Stimulated activated CD4-positive, alpha-beta T cell treated with anti-CD3 and anti-CD28 coated beads, Interleukin-4, amount 100 ng/mL, for 1 hour (primary cell): ENCODE results near the gene LDHA.
"Not testable (repeated sequence)": the region's sequence is repeated elsewhere in the genome, so short reads cannot be mapped to it uniquely, and the experiment has no call there.

Experiments
- DNase-seq: peaks from one replicate; pipeline ENCODE4 v3.0.0-alpha.2; 2020

The LDHA gene

GRCh38 chr11:18394928-18395734 lies 768 bp downstream of the LDHA start:
- DNase-seq = peak; percentile 26

GRCh38 chr11:18395735-18396504 lies 1.6 kb downstream of the LDHA start:
- peak; percentile 91 for DNase-seq

GRCh38 chr11:18397921-18398320 lies 3.6 kb downstream of the LDHA start:
- DNase-seq = no peak

- DNase-seq = not testable (repeated sequence)
Observed at GRCh38 chr11:18401077-18401476, 6.7 kb downstream of the LDHA start.

- no peak for DNase-seq
Observed at GRCh38 chr11:18404062-18404461, 9.7 kb downstream of the LDHA start.

- not testable (repeated sequence) for DNase-seq
Observed at GRCh38 chr11:18407400-18407799, 13.0 kb downstream of the LDHA start.

GRCh38 chr11:18408558-18409291 lies 14.4 kb downstream of the LDHA start:
- DNase-seq = no peak

DNA sequence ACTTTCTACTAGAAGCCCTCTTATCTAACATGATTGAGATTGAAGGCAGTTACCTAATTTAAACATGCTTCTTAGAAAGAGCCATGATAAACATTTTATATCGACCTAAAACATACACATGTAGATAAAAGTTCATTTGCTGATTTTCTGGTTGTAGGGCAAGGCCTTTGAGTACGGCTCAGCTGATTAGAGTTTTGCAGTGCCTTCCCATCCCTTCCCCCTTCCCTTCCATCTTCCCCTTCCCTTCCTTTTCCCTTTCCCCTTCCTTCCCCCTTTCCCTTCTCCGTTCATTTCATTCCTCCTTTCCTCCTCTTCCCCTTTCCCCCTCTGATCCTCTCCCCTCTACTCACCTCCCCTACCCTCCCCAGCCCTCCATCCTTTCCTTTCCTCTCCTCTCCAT lies 22.1 kb downstream of the LDHA start:
- no peak for DNase-seq

DNA sequence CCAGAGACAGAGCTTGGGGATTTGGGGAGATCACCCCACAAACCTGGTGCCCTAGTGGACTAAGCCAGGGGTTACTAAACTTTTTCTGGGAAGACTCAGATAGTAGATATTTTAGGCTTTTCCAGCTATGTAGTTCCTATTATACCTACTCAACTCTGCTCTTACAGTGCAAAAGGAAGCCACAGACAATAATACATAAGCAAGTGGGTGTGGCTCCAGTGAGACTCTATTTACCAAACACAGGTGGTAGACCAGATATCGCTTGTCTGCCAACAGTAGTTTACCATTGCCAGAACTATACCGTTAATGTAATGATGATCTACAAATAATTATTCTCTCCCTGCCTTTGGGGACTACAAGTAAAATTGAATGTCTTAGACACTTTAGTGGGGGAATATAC lies 24.7 kb downstream of the LDHA start:
- DNase-seq = no peak

- no peak for DNase-seq
Observed at GRCh38 chr11:18420067-18420466, 25.7 kb downstream of the LDHA start.

GRCh38 chr11:18427240-18427639 lies 32.9 kb downstream of the LDHA start:
- DNase-seq = no peak

GRCh38 chr11:18429332-18429731 lies 35.0 kb downstream of the LDHA start:
- DNase-seq = no peak

DNA sequence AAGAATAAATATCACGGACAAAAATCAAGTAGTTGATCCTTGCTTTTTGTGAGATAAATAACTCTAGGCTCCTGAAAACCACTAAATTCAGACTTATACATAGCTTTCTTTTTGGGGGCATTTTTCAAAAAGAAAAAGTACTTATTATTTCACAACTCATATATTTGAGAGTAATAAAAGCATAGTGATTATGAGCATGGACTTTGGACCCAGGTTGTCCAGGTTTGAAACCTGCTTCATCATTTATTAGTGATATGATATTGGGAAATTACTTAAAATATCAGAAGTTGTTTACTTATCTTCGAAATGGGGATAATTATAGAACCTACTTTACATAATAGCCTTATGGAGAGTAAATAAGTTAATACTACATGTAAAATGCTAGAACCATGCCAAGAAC lies 44.3 kb downstream of the LDHA start:
- no peak for DNase-seq

DNA sequence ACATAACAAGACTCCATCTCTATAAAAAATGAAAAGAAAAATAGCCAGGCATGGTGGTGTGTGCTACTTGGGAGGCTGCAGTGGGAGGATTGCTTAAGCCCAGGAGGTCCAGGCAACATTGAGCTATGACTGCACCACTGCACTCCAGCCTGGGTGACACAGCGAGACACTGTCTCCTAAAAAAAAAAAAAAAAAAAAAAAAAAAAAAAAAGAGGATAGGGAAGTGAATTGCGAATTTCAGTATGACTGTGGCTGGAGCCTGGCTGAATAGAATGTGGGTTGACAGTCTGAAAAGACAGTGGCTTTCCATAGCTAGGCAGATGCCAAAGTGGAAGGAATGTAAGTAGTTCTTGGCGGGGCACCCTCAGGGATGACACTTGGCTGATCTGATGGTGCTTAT lies 54.9 kb downstream of the LDHA start:
- DNase-seq = no peak

- no peak for DNase-seq
Observed at GRCh38 chr11:18452927-18453326, 58.6 kb downstream of the LDHA start.

DNA sequence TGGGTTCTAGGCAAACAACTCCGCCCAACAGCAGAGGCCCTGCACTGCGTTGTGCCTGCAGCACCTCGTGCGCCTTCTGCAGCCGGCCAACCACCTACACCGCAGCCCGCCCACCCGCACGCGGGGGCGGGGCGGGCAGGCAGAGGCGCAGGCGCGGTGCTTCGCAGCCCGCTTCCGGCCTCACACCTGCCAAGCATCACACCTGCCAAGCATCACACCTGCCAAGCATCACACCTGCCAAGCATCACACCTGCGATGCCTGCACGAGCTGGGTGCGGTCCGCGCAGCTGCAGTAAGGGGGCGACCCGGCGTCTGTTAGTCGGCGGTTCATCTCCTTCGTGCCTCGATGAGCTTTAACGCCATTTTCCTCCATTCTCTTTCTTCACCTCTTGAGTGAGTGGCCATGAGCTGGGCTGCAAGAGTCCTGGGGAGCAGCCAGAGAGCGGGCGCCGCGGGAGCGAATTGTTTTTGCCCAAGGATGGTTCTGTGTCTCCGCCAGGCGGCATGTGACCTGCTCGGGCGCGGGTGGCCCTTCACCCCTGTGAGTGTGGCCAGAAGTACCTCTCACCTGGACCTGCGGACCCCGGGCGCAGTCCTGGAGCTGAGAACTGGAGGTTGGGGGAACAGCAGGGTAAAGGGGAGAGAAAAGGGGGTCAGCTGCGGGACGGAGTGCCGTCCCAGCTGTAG lies 61.5 kb downstream of the LDHA start, which contains the start of gene LDHAL6A:
Gene LDHAL6A, plus strand, starts transcription at position 171 of the 687 bp plus-strand sequence. CDS start 825 bp downstream, outside the sequence.
- peak; percentile 3 for DNase-seq

- no peak for DNase-seq
Observed at GRCh38 chr11:18457450-18457849, 63.1 kb downstream of the LDHA start.
